H1 (cell line): Measurements from ENCODE around the gene ZNF175. TPM values are rescaled to one million over a fixed set of nuclear protein-coding genes. Genes with fewer than 3 reads are reported as not detected.

ENCODE experiments used
- CTCF ChIA-PET: fragments of 300-600 bp; sonication (Branson Sonifier 250); formaldehyde crosslinking; loops from one replicate; lab custom pipeline; 2021; ENCODE audit not compliant: partially characterized antibody; lab: Charles Lee
- POLR2A ChIA-PET: fragments of 300-600 bp; sonication (Branson Sonifier 250); formaldehyde crosslinking; loops from one replicate; lab custom pipeline; 2021; ENCODE audit warnings: inconsistent platforms; ENCODE audit not compliant: partially characterized antibody; lab: Charles Lee
- DNase-seq, 2 experiments: peaks; one replicate each; pipeline versions ENCODE4 v3.0.0 to v3.0.0-alpha.2; 2010 to 2022; ENCODE audit warnings: low spot score in 2 of 2, low read depth in 1 of 2, mixed read lengths in 1 of 2
- FAIRE-seq: peaks from 2 replicates; lab custom pipeline; 2011; peaks lifted over from hg19 to GRCh38; lab: Jason Lieb, UNC
- H2AFZ ChIP-seq: 2 replicates; pipeline ENCODE4 v1.8.1; 2012; ENCODE audit warnings: low read length, inconsistent platforms
- H2AK5ac ChIP-seq: 2 replicates; pipeline ENCODE4 v1.6.1; 2013; ENCODE audit warnings: low read depth, low read length
- H2BK120ac ChIP-seq: replicated peaks from 2 replicates; pipeline ENCODE3; 2013; ENCODE audit warnings: low read depth, low read length, inconsistent platforms
- H2BK12ac ChIP-seq: 2 replicates; pipeline ENCODE4 v1.6.1; 2013; ENCODE audit warnings: low read depth, low read length
- H2BK15ac ChIP-seq: 2 replicates; pipeline ENCODE4 v1.6.1; 2013; ENCODE audit warnings: low read length
- H2BK20ac ChIP-seq: 2 replicates; pipeline ENCODE4 v1.6.1; 2013; ENCODE audit warnings: low read length
- H2BK5ac ChIP-seq: 2 replicates; pipeline ENCODE4 v1.6.1; 2013; ENCODE audit warnings: low read depth, low read length
- H3K14ac ChIP-seq: 2 replicates; pipeline ENCODE4 v1.6.1; 2013; ENCODE audit warnings: inconsistent platforms; ENCODE audit not compliant: insufficient read length
- H3K18ac ChIP-seq: 2 replicates; pipeline ENCODE4 v1.6.1; 2013; ENCODE audit warnings: low read length; ENCODE audit errors: extremely low read depth
- H3K23ac ChIP-seq: 2 replicates; pipeline ENCODE4 v1.6.1; 2013; ENCODE audit warnings: inconsistent platforms; ENCODE audit not compliant: insufficient read length
- H3K23me2 ChIP-seq: 2 replicates; pipeline ENCODE4 v1.6.1; 2013; ENCODE audit warnings: low read depth, low read length
- H3K27ac ChIP-seq: 2 replicates; pipeline ENCODE4 v1.6.1; 2011; ENCODE audit warnings: low read depth, low read length, inconsistent platforms
- H3K27me3 ChIP-seq, 4 experiments: replicated peaks in 1 of 4; 1 replicate in 1 of 4; 2 replicates in 3 of 4; pipeline versions ENCODE4 v1.6.1 to v1.8.1; 2011 to 2013; ENCODE audit warnings: low read length in 3 of 4, mild to moderate bottlenecking in 3 of 4, inconsistent platforms in 2 of 4, mixed read lengths in 2 of 4, moderate library complexity in 1 of 4; ENCODE audit not compliant: control insufficient read depth in 3 of 4, insufficient read depth in 3 of 4; ENCODE audit errors: extremely low read depth in 1 of 4
- H3K36me3 ChIP-seq, 4 experiments: 2 replicates each; pipeline versions ENCODE4 v1.6.1 to v1.8.1; 2011 to 2013; ENCODE audit warnings: mild to moderate bottlenecking in 4 of 4, low read length in 3 of 4, moderate library complexity in 2 of 4, control low read depth in 1 of 4, inconsistent platforms in 1 of 4; ENCODE audit not compliant: insufficient read depth in 4 of 4, control insufficient read depth in 2 of 4
- H3K4ac ChIP-seq: replicated peaks from 2 replicates; pipeline ENCODE3; 2013; ENCODE audit warnings: low read length, low read depth, mixed read lengths, inconsistent platforms; ENCODE audit not compliant: insufficient read length
- H3K4me1 ChIP-seq, 4 experiments: replicated peaks in 1 of 4; 1 replicate in 1 of 4; 2 replicates in 3 of 4; pipeline versions ENCODE4 v1.6.1 to v1.8.1; 2011 to 2013; ENCODE audit warnings: low read length in 3 of 4, inconsistent platforms in 2 of 4, mixed read lengths in 1 of 4; ENCODE audit not compliant: insufficient read depth in 4 of 4, control insufficient read depth in 3 of 4
- H3K4me2 ChIP-seq, 2 experiments: 2 replicates each; pipeline versions ENCODE4 v1.6.1 to v1.8.1; 2011 to 2013; ENCODE audit warnings: low read depth in 2 of 2, low read length in 2 of 2, control low read depth in 1 of 2, inconsistent platforms in 1 of 2, mild to moderate bottlenecking in 1 of 2; ENCODE audit not compliant: insufficient read depth in 1 of 2
- H3K4me3 ChIP-seq, 4 experiments: fragments of 200-600, 300-600 bp in 1 of 4; sonication (generic), shearing (Covaris generic), sonication (Bioruptor Twin) in 1 of 4; 2 replicates each; pipeline versions ENCODE4 v1.5.1 to v1.8.1; 2011 to 2016; ENCODE audit warnings: low read length in 4 of 4, low read depth in 3 of 4, control low read depth in 2 of 4, inconsistent platforms in 2 of 4, mild to moderate bottlenecking in 2 of 4, mixed read lengths in 1 of 4, moderate library complexity in 1 of 4; ENCODE audit not compliant: insufficient read depth in 2 of 4; ENCODE audit errors: extremely low read depth in 1 of 4
- H3K56ac ChIP-seq: replicated peaks from 2 replicates; pipeline ENCODE3; 2013; ENCODE audit warnings: low read depth, mild to moderate bottlenecking, mixed read lengths, low read length, inconsistent platforms; ENCODE audit not compliant: insufficient read length
- H3K79me1 ChIP-seq: 2 replicates; pipeline ENCODE4 v1.6.1; 2013; ENCODE audit warnings: low read depth, low read length, control low read depth
- H3K79me2 ChIP-seq, 2 experiments: 2 replicates each; pipeline versions ENCODE4 v1.6.1 to v1.8.1; 2012 to 2013; ENCODE audit warnings: low read length in 2 of 2, mild to moderate bottlenecking in 2 of 2, inconsistent platforms in 1 of 2; ENCODE audit not compliant: insufficient read depth in 2 of 2, control insufficient read depth in 1 of 2
- H3K9ac ChIP-seq, 4 experiments: replicated peaks in 1 of 4; 1 replicate in 1 of 4; 2 replicates in 3 of 4; pipeline versions ENCODE4 v1.6.1 to v1.8.1; 2011 to 2013; ENCODE audit warnings: low read depth in 3 of 4, low read length in 3 of 4, control low read depth in 2 of 4, mild to moderate bottlenecking in 2 of 4, moderate library complexity in 2 of 4, inconsistent platforms in 1 of 4; ENCODE audit errors: extremely low read depth in 1 of 4
- H3K9me3 ChIP-seq, 2 experiments: 2 replicates each; pipeline versions ENCODE4 v1.6.1 to v1.8.1; 2012 to 2013; ENCODE audit warnings: mild to moderate bottlenecking in 2 of 2, moderate library complexity in 2 of 2, control low read depth in 1 of 2, inconsistent platforms in 1 of 2, low read depth in 1 of 2, low read length in 1 of 2, mixed read lengths in 1 of 2; ENCODE audit not compliant: insufficient read depth in 2 of 2
- H4K20me1 ChIP-seq, 2 experiments: replicated peaks in 1 of 2; 2 replicates each; pipeline versions ENCODE3 to v1.8.1; 2011 to 2013; ENCODE audit warnings: inconsistent platforms in 2 of 2, low read length in 2 of 2, mild to moderate bottlenecking in 1 of 2; ENCODE audit not compliant: insufficient read depth in 2 of 2, control insufficient read depth in 1 of 2
- H4K5ac ChIP-seq: 2 replicates; pipeline ENCODE4 v1.6.1; 2013; ENCODE audit warnings: low read length, low read depth, mixed read lengths, inconsistent platforms; ENCODE audit not compliant: insufficient read length
- H4K8ac ChIP-seq: 2 replicates; pipeline ENCODE4 v1.8.0; 2013; ENCODE audit warnings: mild to moderate bottlenecking, moderate library complexity, low read length, inconsistent platforms; ENCODE audit not compliant: insufficient read depth; ENCODE audit errors: extremely low read depth
- H4K91ac ChIP-seq: replicated peaks from 2 replicates; pipeline ENCODE3; 2013; ENCODE audit warnings: low read length, mixed read lengths, inconsistent platforms; ENCODE audit not compliant: insufficient read length
- BACH1 ChIP-seq: IDR thresholded peaks from 2 replicates; pipeline ENCODE4 v1.6.1; 2012; ENCODE audit warnings: low read length, improper control_type of control experiment
- BRCA1 ChIP-seq: IDR thresholded peaks from 2 replicates; pipeline ENCODE4 v1.6.1; 2012; ENCODE audit warnings: low read depth, low read length, improper control_type of control experiment
- CHD1 ChIP-seq: IDR thresholded peaks from 2 replicates; pipeline ENCODE4 v1.6.1; 2012; ENCODE audit warnings: low read depth, low read length, improper control_type of control experiment
- HDAC2 ChIP-seq, 2 experiments: fragments of 300-600 bp in 1 of 2; sonication (generic) in 1 of 2; IDR thresholded peaks; 2 replicates each; pipeline ENCODE4 v1.6.1; 2011 to 2012; ENCODE audit warnings: low read depth in 2 of 2, low read length in 2 of 2, mild to moderate bottlenecking in 2 of 2, moderate library complexity in 2 of 2, borderline replicate concordance in 1 of 2, inconsistent platforms in 1 of 2
- NANOG ChIP-seq: IDR thresholded peaks from 2 replicates; pipeline ENCODE4 v1.6.1; 2011; ENCODE audit warnings: low read length, low read depth, mild to moderate bottlenecking, inconsistent platforms; ENCODE audit not compliant: insufficient read depth, poor library complexity, severe bottlenecking
- PHF8 ChIP-seq: fragments of 200-600 bp; sonication (generic); conservative IDR thresholded peaks from 2 replicates; pipeline ENCODE4 v1.7.1; 2012; ENCODE audit warnings: low read depth, mild to moderate bottlenecking, inconsistent platforms, low read length, moderate library complexity
- WGBS, 2 experiments: shearing (Covaris generic) in 1 of 2; methylation state at CpG; one replicate each; pipeline versions ENCODE4 v1.1.6 to v1.1.7; 2013 to 2015; ENCODE audit warnings: low lambda C conversion rate in 2 of 2, mixed read lengths in 2 of 2, inconsistent platforms in 1 of 2, low coverage in 1 of 2, missing lambda C conversion rate in 1 of 2; ENCODE audit not compliant: insufficient replicate concordance in 2 of 2, insufficient coverage in 1 of 2, insufficient read length in 1 of 2; ENCODE audit errors: extremely low coverage in 1 of 2, missing lambda C conversion rate in 1 of 2; 5-methylcytosine and 5-hydroxymethylcytosine counted together
- polyA plus RNA-seq, 7 experiments: library from polyadenylated mRNA; depleted of rRNA in 3 of 7; stranded (reverse) in 5 of 7; unstranded in 2 of 7; fragments of >200 nt in 5 of 7; fragments of 200-250 nt in 2 of 7; gene quantifications; 1 replicate in 5 of 7; 2 replicates in 1 of 7; 4 replicates in 1 of 7; pipeline versions ENCODE4 v1.2.1 to v1.2.3, GENCODE V29; 2011 to 2013; ENCODE audit warnings: missing spikeins in 2 of 7, mixed read lengths in 2 of 7
- total RNA-seq: library from RNA; stranded (reverse); fragmentation: NEBNext Ultra II Directional; extraction: Animal tissue kit (Norgen Biotek cat#: 25700); gene quantifications from 2 replicates; pipeline ENCODE4 v1.2.1, GENCODE V29; 2021

Gene ZNF175
- total and polyA plus RNA-seq, 2 of the 8 experiments (the other 6 are each of a cell fraction or from before 2014, with no cell fraction given), result 1.7 to 11.1 TPM

- peaks cover 9% of the 10 kb centered on the region in 2 experiments for H3K9me3 ChIP-seq
- no peak overlapping the region for H3K4me3 ChIP-seq
- no peak overlapping the region for H2BK120ac ChIP-seq
- H3K4me2 ChIP-seq, result no peak overlapping the region; a peak in 1 of 4 replicates
- H2AK5ac ChIP-seq, result no peak overlapping the region
- FAIRE-seq (no peak), DNase-seq (no peak)
- H4K8ac ChIP-seq, result no peak overlapping the region
- H4K20me1 ChIP-seq, result no peaks in the 10 kb centered on the region
- H2BK12ac ChIP-seq, result no peak overlapping the region
- POLR2A ChIA-PET, result no interaction called here
- H2BK20ac ChIP-seq, result no peak overlapping the region
- CTCF ChIA-PET, result no interaction called here
- H3K4ac ChIP-seq, result no peak overlapping the region
- H3K36me3 ChIP-seq, result peaks cover 0 to 8% (median 2%) of the 10 kb centered on the region in 4 experiments; a peak in 5 of 8 replicates
- H3K4me1 ChIP-seq, result peaks cover 0 to 7% (median 4%) of the 10 kb centered on the region in 4 experiments; a peak in 4 of 7 replicates
- no peaks in the 10 kb centered on the region for H3K79me2 ChIP-seq
- no peak overlapping the region for H2BK15ac ChIP-seq
- H2AFZ ChIP-seq, result no peak overlapping the region
- no peaks in the 10 kb centered on the region for H3K79me1 ChIP-seq
- no peak overlapping the region for H3K14ac ChIP-seq
- H3K23ac ChIP-seq, result no peak overlapping the region
- no peak overlapping the region for H2BK5ac ChIP-seq
- H3K27me3 ChIP-seq, result 0 out of 7 replicates have a peak, but pooled peaks cover 0 to 2% (median 0%) of the 10 kb centered on the region in 4 experiments
- no peak overlapping the region for H3K27ac ChIP-seq
- 89% methylated on average over 1 of the region's 1 CpG; no CpG with 5 or more reads in 1 of the 2 experiments for WGBS, 2 experiments
- no peak overlapping the region for H3K18ac ChIP-seq
- H3K9ac ChIP-seq, result no peak overlapping the region
- TF ChIP-seq NANOG, result no peak
- TF ChIP-seq PHF8, result no peak
- TF ChIP-seq BRCA1, result no peak
- TF ChIP-seq BACH1, result no peak
- TF ChIP-seq CHD1, result no peak
- TF ChIP-seq HDAC2 (IDR thresholded peaks at IDR 0.05; ENCODE audit: borderline replicate concordance in 1 of 2, low read depth in 2 of 2, low read length in 2 of 2), result no peak
- no peak overlapping the region for H4K91ac ChIP-seq
- H3K56ac ChIP-seq, result no peak overlapping the region
- peaks cover 9% of the 10 kb centered on the region for H3K23me2 ChIP-seq
- H4K5ac ChIP-seq, result no peak overlapping the region
Observed at GRCh38 chr19:51592521-51592920, 21.4 kb downstream of the ZNF175 start.
